HepG2 (cell line): ENCODE measurements around the gene EFEMP2. TPM values are rescaled to one million over a fixed set of nuclear protein-coding genes. Genes with fewer than 3 reads are reported as not detected.

Experiments used
- CENPX ChIP-seq: sonication (generic); formaldehyde crosslinking; IDR thresholded peaks from 2 replicates; pipeline ENCODE4 v1.9.0; 2021; ENCODE audit warnings: mild to moderate bottlenecking, missing genetic modification reagents, moderate library complexity
- DPF2 ChIP-seq: sonication (generic); formaldehyde crosslinking; IDR thresholded peaks from 2 replicates; pipeline ENCODE4 v1.4.0; 2020; ENCODE audit warnings: mild to moderate bottlenecking, low read depth, missing genetic modification reagents, borderline replicate concordance
- FOXP4 ChIP-seq: sonication (generic); formaldehyde crosslinking; IDR thresholded peaks from 2 replicates; pipeline ENCODE4 v1.4.0; 2020; ENCODE audit warnings: missing genetic modification reagents
- GMEB2 ChIP-seq: IDR thresholded peaks from 2 replicates; pipeline ENCODE4 v1.6.1; 2016; ENCODE audit warnings: missing biosample characterization, missing genetic modification reagents, low read depth
- GTF3A ChIP-seq: sonication (generic); formaldehyde crosslinking; conservative IDR thresholded peaks from 2 replicates; pipeline ENCODE4 v1.4.0; 2020; ENCODE audit warnings: mild to moderate bottlenecking, missing genetic modification reagents
- HIC2 ChIP-seq: sonication (generic); formaldehyde crosslinking; IDR thresholded peaks from 2 replicates; pipeline ENCODE4 v1.9.0; 2022; ENCODE audit warnings: low read depth, missing genetic modification reagents
- IKZF1 ChIP-seq: fragments of 450-650 bp; IDR thresholded peaks from 2 replicates; pipeline ENCODE4 v1.7.1; 2016
- JUND ChIP-seq: sonication (generic); formaldehyde crosslinking; IDR thresholded peaks from 2 replicates; pipeline ENCODE4 v1.8.0; 2022; ENCODE audit warnings: mild to moderate bottlenecking, missing genetic modification reagents
- MYC ChIP-seq: sonication (generic); formaldehyde crosslinking; IDR thresholded peaks from 2 replicates; pipeline ENCODE4 v1.9.0; 2021; ENCODE audit warnings: missing genetic modification reagents, borderline replicate concordance
- NBN ChIP-seq: fragments of 450-650 bp; conservative IDR thresholded peaks from 2 replicates; pipeline ENCODE4 v1.6.1; 2017
- NR1H2 ChIP-seq: sonication (generic); formaldehyde crosslinking; IDR thresholded peaks from 2 replicates; pipeline ENCODE4 v1.8.1; 2022; ENCODE audit warnings: low read depth, missing genetic modification reagents, borderline replicate concordance
- NR2C2 ChIP-seq: sonication (generic); formaldehyde crosslinking; IDR thresholded peaks from 2 replicates; pipeline ENCODE4 v1.4.0; 2020; ENCODE audit warnings: missing genetic modification reagents, mild to moderate bottlenecking, moderate library complexity, borderline replicate concordance
- PBX2 ChIP-seq: IDR thresholded peaks from 2 replicates; pipeline ENCODE4 v1.6.1; 2016; ENCODE audit warnings: control low read depth
- PPARG ChIP-seq: conservative IDR thresholded peaks from 2 replicates; pipeline ENCODE4 v1.6.1; 2016; ENCODE audit warnings: missing biosample characterization, missing genetic modification reagents
- RARG ChIP-seq: sonication (generic); formaldehyde crosslinking; IDR thresholded peaks from 2 replicates; pipeline ENCODE4 v1.4.0; 2020; ENCODE audit warnings: low read depth, mild to moderate bottlenecking, missing genetic modification reagents
- RCOR2 ChIP-seq: IDR thresholded peaks from 2 replicates; pipeline ENCODE4 v1.6.1; 2016; ENCODE audit warnings: missing biosample characterization, missing genetic modification reagents
- SMAD1 ChIP-seq: sonication (generic); formaldehyde crosslinking; IDR thresholded peaks from 2 replicates; pipeline ENCODE4 v1.4.0; 2020; ENCODE audit warnings: missing genetic modification reagents, low read depth, mild to moderate bottlenecking, borderline replicate concordance
- SNAPC2 ChIP-seq: sonication (generic); formaldehyde crosslinking; IDR thresholded peaks from 2 replicates; pipeline ENCODE4 v1.8.1; 2022; ENCODE audit warnings: mild to moderate bottlenecking, missing genetic modification reagents
- SP1 ChIP-seq, 2 experiments: fragments of 450-650 bp in 1 of 2; sonication (generic) in 1 of 2; formaldehyde crosslinking in 1 of 2; IDR thresholded peaks; 2 replicates each; pipeline versions ENCODE4 v1.4.0 to v1.6.1; 2016 to 2020; ENCODE audit warnings: missing genetic modification reagents in 1 of 2
- TOPORS ChIP-seq: sonication (generic); formaldehyde crosslinking; IDR thresholded peaks from 2 replicates; pipeline ENCODE4 v1.8.0; 2023; ENCODE audit warnings: mild to moderate bottlenecking, missing genetic modification reagents
- ZKSCAN5 ChIP-seq: sonication (generic); formaldehyde crosslinking; IDR thresholded peaks from 2 replicates; pipeline ENCODE4 v1.5.1; 2020; ENCODE audit warnings: mild to moderate bottlenecking, missing genetic modification reagents
- ZNF207 ChIP-seq: fragments of 450-650 bp; IDR thresholded peaks from 2 replicates; pipeline ENCODE4 v1.6.1; 2016; ENCODE audit warnings: antibody characterized with exemption, borderline replicate concordance
- ZNF24 ChIP-seq: fragments of 450-650 bp; IDR thresholded peaks from 2 replicates; pipeline ENCODE4 v1.6.1; 2017; ENCODE audit warnings: antibody characterized with exemption, mild to moderate bottlenecking
- ZNF768 ChIP-seq: sonication (generic); formaldehyde crosslinking; IDR thresholded peaks from 2 replicates; pipeline ENCODE4 v1.4.0; 2020; ENCODE audit warnings: missing genetic modification reagents
- ZNF841 ChIP-seq: sonication (generic); formaldehyde crosslinking; IDR thresholded peaks from 2 replicates; pipeline ENCODE4 v1.8.1; 2023; ENCODE audit warnings: missing genetic modification reagents, borderline replicate concordance
- polyA plus RNA-seq, 8 experiments: library from polyadenylated mRNA; depleted of rRNA in 3 of 8; stranded (reverse) in 7 of 8; unstranded in 1 of 8; fragments of >200 nt; fragmentation: Illumina TruSeq in 4 of 8; extraction: Trizol in 4 of 8; gene quantifications; 2 replicates each; pipeline versions ENCODE4 v1.2.1 to v1.2.3, GENCODE V29; 2011 to 2016; ENCODE audit warnings: low read depth in 4 of 8, missing spikeins in 1 of 8, mixed read lengths in 1 of 8; ENCODE audit not compliant: insufficient read depth in 1 of 8
- total RNA-seq, 5 experiments: library from RNA; depleted of rRNA; stranded (reverse); fragments of >200 nt; fragmentation: Illumina TruSeq; extraction: Trizol; gene quantifications; 2 replicates each; pipeline ENCODE4 v1.2.3, GENCODE V29; 2016; ENCODE audit warnings: low read depth in 1 of 5

EFEMP2 gene
- total and polyA plus RNA-seq, 2 of the 13 experiments (the other 11 are each of a cell fraction or from before 2014, with no cell fraction given): 7.4 to 29.7 TPM

GRCh38 chr11:65857853-65858680, 14.5 kb downstream of the EFEMP2 start, which contains the start of gene CFL1 (continued):
- TF ChIP-seq TOPORS (CRISPR knock-in tag): peak; percentile 67; the same call in 1 of the 2 replicates
- peak; percentile 69 for TF ChIP-seq ZNF768 (CRISPR knock-in tag)
- no peak for TF ChIP-seq RCOR2 (CRISPR knock-in tag)
- peak; percentile 21 for TF ChIP-seq MYC (CRISPR knock-in tag)
- 0 out of 2 replicates have a peak, but pooled peaks have one; percentile 78 for TF ChIP-seq SMAD1 (CRISPR knock-in tag)
- no peak for TF ChIP-seq PBX2 (CRISPR knock-in tag)
- TF ChIP-seq HIC2: no peak
- TF ChIP-seq NR1H2 (CRISPR knock-in tag): no peak
- TF ChIP-seq JUND (CRISPR knock-in tag): no peak
- TF ChIP-seq ZNF24: no peak
- no peak for TF ChIP-seq ZNF207
- TF ChIP-seq SP1 (IDR thresholded peaks at IDR 0.05): no peak
- TF ChIP-seq SP1 (CRISPR knock-in tag; IDR thresholded peaks at IDR 0.05): peak; percentile 59; the same call in 1 of the 2 replicates
- TF ChIP-seq PPARG (CRISPR knock-in tag): no peak
- no peak; the same call in 1 of the 2 replicates for TF ChIP-seq SNAPC2
- TF ChIP-seq GMEB2 (CRISPR knock-in tag): peak; percentile 68; the same call in 1 of the 2 replicates
- TF ChIP-seq ZKSCAN5 (CRISPR knock-in tag): no peak
- TF ChIP-seq NBN: no peak
- TF ChIP-seq CENPX (CRISPR knock-in tag): no peak
- no peak for TF ChIP-seq DPF2 (CRISPR knock-in tag)
- TF ChIP-seq RARG (CRISPR knock-in tag): no peak
- TF ChIP-seq ZNF841 (CRISPR knock-in tag): no peak
- no peak for TF ChIP-seq IKZF1
- TF ChIP-seq FOXP4 (CRISPR knock-in tag): 0 out of 2 replicates have a peak, but pooled peaks have one; percentile 24
- TF ChIP-seq NR2C2 (CRISPR knock-in tag): peak; percentile 90
- no peak for TF ChIP-seq GTF3A (CRISPR knock-in tag)
